Measurements from ENCODE around the gene PEAK3. TPM values are rescaled to one million over a fixed set of nuclear protein-coding genes. Genes with fewer than 3 reads are reported as not detected.

PEAK3 gene
- total RNA-seq, 8 experiments from 2014 or later, result 0.15 to 1.3 (median 0.52) TPM

GRCh38 chr19:2271234-2272103, 10.5 kb downstream of the PEAK3 start:
- ATAC-seq (replicated peaks in 6 of 8), result peak in 3 of 8 experiments; percentile 0 to 1 (median 1)
- H3K4me3 ChIP-seq, result peak overlapping the region; percentile 78 to 95 (median 84)
- peak overlapping the region; percentile 80 to 89 for H3K27ac ChIP-seq
- peaks cover 21 to 26% of the 10 kb centered on the region in 2 donors for H3K4me1 ChIP-seq (replicated peaks in 1 of 2)
- in situ Hi-C loops (cut with MboI; ENCODE audit: low pct_unique_long_range_greater_than_20kb in 2 of 9, low sequenced_read_pairs in 9 of 9, unreplicated experiment in 9 of 9), result no loop called here
- 13 to 73% (median 60%) methylated on average over 1 to 6 of the region's 43 CpGs; no CpG with 5 or more reads in 5 of the 10 experiments for WGBS, 10 experiments

- in situ Hi-C loops (cut with MboI; ENCODE audit: low pct_unique_long_range_greater_than_20kb in 2 of 9, low sequenced_read_pairs in 9 of 9, unreplicated experiment in 9 of 9), result no loop called here
- peak; percentile 7 to 37 (median 15) for ATAC-seq (replicated peaks in 6 of 8)
- Histone ChIP-seq H3K4me1 (replicated peaks in 1 of 2) (peaks cover 21 to 26% of the 10 kb centered on the region in 2 donors), H3K27ac (peak overlapping the region; percentile 80 to 89), H3K4me3 (peak overlapping the region; percentile 78 to 95 (median 84))
- WGBS, 10 experiments, result 0% methylated on average over 4 of the region's 88 CpGs; no CpG with 5 or more reads in 9 of the 10 experiments
Measured at GRCh38 chr19:2270423-2271233, 11.3 kb downstream of the PEAK3 start.

DNA sequence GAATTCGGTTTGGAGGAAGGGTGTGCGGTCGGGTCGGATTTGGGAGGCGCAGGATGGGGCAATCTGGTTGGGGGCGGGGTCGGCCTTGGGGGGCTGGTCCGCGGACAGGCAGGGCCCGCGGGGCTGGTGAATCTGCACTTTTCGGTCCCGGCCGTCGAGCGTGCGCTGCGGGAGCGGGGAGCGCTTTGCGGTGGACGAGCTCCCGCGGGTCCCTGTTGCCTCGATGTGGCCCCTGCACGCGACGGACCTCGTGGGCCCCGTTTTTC, 11.9 kb downstream of the PEAK3 start:
- Histone ChIP-seq H3K27ac (peak overlapping the region; percentile 80 to 89), H3K4me1 (replicated peaks in 1 of 2) (peaks cover 20 to 21% of the 10 kb centered on the region in 2 donors), H3K4me3 (peak overlapping the region; percentile 78 to 95 (median 84))
- ATAC-seq (replicated peaks in 6 of 8), result peak in 5 of 8 experiments; percentile 0 to 1 (median 1)
- no CpG with 5 or more reads among the region's 30 CpGs for WGBS, 10 experiments
- in situ Hi-C loops (cut with MboI; ENCODE audit: low pct_unique_long_range_greater_than_20kb in 2 of 9, low sequenced_read_pairs in 9 of 9, unreplicated experiment in 9 of 9), result no loop called here

DNA sequence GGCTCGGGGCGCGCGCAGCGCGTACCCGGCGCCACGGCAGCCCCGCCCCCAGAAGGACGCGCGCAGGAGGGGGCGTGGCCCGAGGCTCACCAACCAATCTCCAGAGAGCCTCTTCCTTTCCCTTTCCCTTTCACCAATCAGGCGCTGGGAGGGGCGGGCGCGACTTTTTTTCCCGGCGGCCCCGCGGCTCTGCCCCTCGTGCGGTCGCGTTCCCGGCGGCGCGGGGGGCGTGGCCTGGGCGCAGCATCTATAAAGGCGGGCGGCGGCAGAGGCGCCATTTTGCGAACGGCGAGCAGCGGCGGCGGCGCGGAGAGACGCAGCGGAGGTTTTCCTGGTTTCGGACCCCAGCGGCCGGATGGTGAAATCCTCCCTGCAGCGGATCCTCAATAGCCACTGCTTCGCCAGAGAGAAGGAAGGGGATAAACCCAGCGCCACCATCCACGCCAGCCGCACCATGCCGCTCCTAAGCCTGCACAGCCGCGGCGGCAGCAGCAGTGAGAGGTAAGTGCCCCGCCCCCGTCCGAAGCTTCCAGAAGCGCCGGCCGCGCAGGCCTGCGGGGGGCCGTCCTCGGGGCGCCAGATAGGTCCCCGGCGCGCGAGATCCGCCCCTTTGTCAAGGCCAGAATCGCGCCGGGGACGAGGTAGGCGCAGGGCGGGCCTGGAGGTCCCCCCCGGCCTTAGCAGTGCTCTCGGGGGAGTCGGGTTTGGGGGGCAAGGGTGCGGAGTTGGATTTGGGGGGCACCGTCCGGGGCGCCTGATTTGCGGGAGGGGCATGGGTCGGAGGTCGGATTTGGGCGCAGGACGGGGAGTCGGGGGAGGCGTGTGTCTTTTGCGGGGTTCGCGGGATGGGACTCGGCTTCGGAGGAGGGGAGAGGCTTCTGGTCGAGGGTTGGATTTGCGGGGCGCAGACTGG, 12.5 kb downstream of the PEAK3 start:
- WGBS, 10 experiments, result 0% methylated on average over 2 to 4 of the region's 103 CpGs; no CpG with 5 or more reads in 7 of the 10 experiments
- peaks cover 20 to 21% of the 10 kb centered on the region in 2 donors for H3K4me1 ChIP-seq (replicated peaks in 1 of 2)
- peak; percentile 68 to 85 (median 80) for ATAC-seq (replicated peaks in 6 of 8)
- in situ Hi-C loops (cut with MboI; ENCODE audit: low pct_unique_long_range_greater_than_20kb in 2 of 9, low sequenced_read_pairs in 9 of 9, unreplicated experiment in 9 of 9), result no loop called here
- H3K27ac ChIP-seq, result peak overlapping the region; percentile 80 to 89
- H3K4me3 ChIP-seq, result peak overlapping the region; percentile 78 to 95 (median 84)

GRCh38 chr19:2268861-2269243, 13.1 kb downstream of the PEAK3 start:
- WGBS, 10 experiments, result 0 to 38% (median 1%) methylated on average over 1 to 9 of the region's 19 CpGs; no CpG with 5 or more reads in 1 of the 10 experiments
- Histone ChIP-seq H3K4me3 (peak overlapping the region; percentile 78 to 95 (median 84)), H3K27ac (peak overlapping the region; percentile 50 to 73), H3K4me1 (replicated peaks in 1 of 2) (peaks cover 20 to 21% of the 10 kb centered on the region in 2 donors)
- peak in 1 of 8 experiments; percentile 34 for ATAC-seq (replicated peaks in 6 of 8)
- in situ Hi-C loops (cut with MboI; ENCODE audit: low pct_unique_long_range_greater_than_20kb in 2 of 9, low sequenced_read_pairs in 9 of 9, unreplicated experiment in 9 of 9), result no loop called here

DNA sequence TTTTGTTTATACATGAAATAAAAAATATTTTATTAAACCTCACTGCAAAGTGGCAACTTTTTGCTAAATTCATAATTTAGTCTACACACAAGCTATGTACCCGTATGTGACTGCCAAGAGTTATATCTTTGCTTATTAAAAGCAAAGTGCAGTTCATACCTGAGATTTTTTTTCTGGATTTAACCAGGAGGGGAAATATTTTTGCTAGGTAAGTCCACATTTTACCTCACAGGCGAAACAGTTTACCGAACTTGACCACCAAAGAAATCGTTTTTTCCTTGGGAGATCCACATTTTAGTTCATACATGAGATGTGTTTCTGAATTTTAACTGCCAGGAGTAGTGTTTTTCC, 13.5 kb downstream of the PEAK3 start:
- 30 to 100% (median 81%) methylated on average over 1 to 4 of the region's 4 CpGs for WGBS, 10 experiments
- Histone ChIP-seq H3K27ac (no peak overlapping the region), H3K4me1 (replicated peaks in 1 of 2) (peaks cover 19 to 21% of the 10 kb centered on the region in 2 donors), H3K4me3 (peak overlapping the region in 4 of 5 donors; percentile 78 to 95 (median 83))
- in situ Hi-C loops (cut with MboI; ENCODE audit: low pct_unique_long_range_greater_than_20kb in 2 of 9, low sequenced_read_pairs in 9 of 9, unreplicated experiment in 9 of 9), result no loop called here
- ATAC-seq (replicated peaks in 6 of 8), result no peak

- Histone ChIP-seq H3K27ac (no peak overlapping the region), H3K4me1 (replicated peaks in 1 of 2) (peaks cover under 1% of the 10 kb centered on the region in 2 donors), H3K4me3 (no peak overlapping the region)
- ATAC-seq (replicated peaks in 6 of 8), result peak in 2 of 8 experiments; percentile 12 to 20
- in situ Hi-C loops (cut with MboI; ENCODE audit: low pct_unique_long_range_greater_than_20kb in 2 of 9, low sequenced_read_pairs in 9 of 9, unreplicated experiment in 9 of 9), result no loop called here
- 40 to 92% (median 80%) methylated on average over 1 to 11 of the region's 18 CpGs; no CpG with 5 or more reads in 2 of the 10 experiments for WGBS, 10 experiments
Measured at GRCh38 chr19:2266183-2266993, 15.6 kb downstream of the PEAK3 start.

DNA sequence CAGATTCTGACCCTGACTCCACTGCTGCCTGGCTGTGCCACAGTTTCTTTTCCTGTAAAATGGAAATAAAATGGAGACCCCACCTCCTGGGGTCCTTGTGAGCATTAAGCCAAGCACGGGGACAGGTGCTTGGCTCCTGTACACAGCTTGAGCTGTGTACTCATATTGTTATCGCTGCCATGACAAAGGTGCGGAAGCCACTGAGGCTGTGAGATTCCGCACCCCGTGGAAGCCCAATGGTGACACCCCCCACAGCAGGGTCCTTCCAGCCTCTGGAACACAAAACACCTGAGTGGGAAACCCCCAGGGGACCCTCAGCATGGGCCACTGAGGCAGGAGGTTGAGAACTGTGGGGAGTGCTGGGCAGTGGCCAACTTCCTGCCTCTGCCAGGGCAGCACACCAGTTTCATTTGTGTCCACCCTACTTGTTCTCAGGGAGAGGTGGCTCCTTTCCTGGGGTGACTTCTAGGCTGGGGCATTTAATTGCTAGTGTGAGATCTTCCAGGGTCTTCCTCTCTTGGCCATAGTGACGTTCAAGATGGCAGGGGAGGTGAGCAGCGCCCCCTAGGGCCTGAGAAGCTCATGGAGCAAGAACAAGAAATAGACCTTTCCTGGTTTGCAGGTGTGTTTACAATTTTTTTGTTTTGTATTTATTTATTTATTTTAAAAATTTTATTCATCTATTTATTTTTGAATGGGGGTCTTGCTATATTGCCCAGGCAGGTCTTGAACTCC, 20.4 kb downstream of the PEAK3 start:
- Histone ChIP-seq H3K4me3 (no peak overlapping the region), H3K27ac (no peak overlapping the region), H3K4me1 (replicated peaks in 1 of 2) (no peaks in the 10 kb centered on the region)
- WGBS, 10 experiments, result 0 to 90% (median 8%) methylated on average over 1 to 5 of the region's 7 CpGs; no CpG with 5 or more reads in 3 of the 10 experiments
- ATAC-seq (replicated peaks in 6 of 8), result peak in 1 of 8 experiments; percentile 16
- in situ Hi-C loops (cut with MboI; ENCODE audit: low pct_unique_long_range_greater_than_20kb in 2 of 9, low sequenced_read_pairs in 9 of 9, unreplicated experiment in 9 of 9), result no loop called here

DNA sequence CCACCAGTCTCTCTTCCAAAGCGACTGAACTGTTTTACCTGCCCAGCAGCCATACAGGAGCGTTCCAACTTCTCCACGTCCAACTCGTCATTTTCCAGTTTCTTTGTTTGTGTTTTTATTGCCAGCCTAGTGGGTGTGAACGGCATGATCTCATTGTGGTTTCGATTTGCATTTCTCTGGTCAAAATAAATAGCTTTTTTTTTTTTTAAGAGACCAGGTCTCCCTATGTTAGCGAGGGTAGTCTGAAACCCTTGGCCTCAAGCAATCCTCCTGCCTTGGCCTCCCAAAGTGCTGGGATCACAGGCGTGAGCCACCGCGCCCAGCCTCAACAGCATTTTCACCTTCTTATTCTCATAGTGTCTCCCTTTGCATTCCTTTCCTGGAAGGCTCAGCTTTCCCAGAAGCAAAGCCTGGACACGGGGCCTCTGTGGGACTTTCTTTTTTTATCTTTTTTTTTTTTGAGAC, 21.6 kb downstream of the PEAK3 start:
- Histone ChIP-seq H3K4me3 (no peak overlapping the region), H3K4me1 (replicated peaks in 1 of 2) (peaks cover 0 to under 1% of the 10 kb centered on the region in 2 donors), H3K27ac (no peak overlapping the region)
- 7 to 91% (median 63%) methylated on average over 1 to 11 of the region's 11 CpGs; no CpG with 5 or more reads in 2 of the 10 experiments for WGBS, 10 experiments
- ATAC-seq (replicated peaks in 6 of 8), result peak in 3 of 8 experiments; percentile 83 to 92 (median 87)
- in situ Hi-C loops (cut with MboI; ENCODE audit: low pct_unique_long_range_greater_than_20kb in 2 of 9, low sequenced_read_pairs in 9 of 9, unreplicated experiment in 9 of 9), result no loop called here

DNA sequence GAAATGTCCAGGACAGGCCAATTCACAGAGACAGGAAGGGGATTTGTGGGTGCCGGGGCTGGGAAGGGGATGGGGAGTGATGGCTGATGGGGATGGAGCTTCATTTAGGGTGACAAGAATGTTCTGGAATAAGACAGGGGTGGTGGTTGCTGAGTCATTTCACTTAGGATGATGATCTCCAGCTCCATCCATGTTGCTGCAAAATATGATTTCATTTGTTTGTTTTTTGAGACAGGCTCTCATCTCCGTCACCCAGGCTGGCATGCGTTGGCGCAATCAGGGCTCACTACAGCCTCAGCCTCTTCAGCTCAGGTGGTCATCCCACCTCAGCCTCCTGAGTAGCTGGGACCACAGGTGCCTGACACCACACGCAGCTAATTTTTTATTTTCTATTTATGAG, 22.6 kb downstream of the PEAK3 start:
- no peak for ATAC-seq (replicated peaks in 6 of 8)
- 80 to 100% (median 93%) methylated on average over 2 to 3 of the region's 5 CpGs; no CpG with 5 or more reads in 5 of the 10 experiments for WGBS, 10 experiments
- in situ Hi-C loops (cut with MboI; ENCODE audit: low pct_unique_long_range_greater_than_20kb in 2 of 9, low sequenced_read_pairs in 9 of 9, unreplicated experiment in 9 of 9), result no loop called here
- no peak overlapping the region for H3K27ac ChIP-seq
- no peak overlapping the region for H3K4me3 ChIP-seq
- H3K4me1 ChIP-seq (replicated peaks in 1 of 2), result peaks cover 0 to 4% of the 10 kb centered on the region in 2 donors

DNA sequence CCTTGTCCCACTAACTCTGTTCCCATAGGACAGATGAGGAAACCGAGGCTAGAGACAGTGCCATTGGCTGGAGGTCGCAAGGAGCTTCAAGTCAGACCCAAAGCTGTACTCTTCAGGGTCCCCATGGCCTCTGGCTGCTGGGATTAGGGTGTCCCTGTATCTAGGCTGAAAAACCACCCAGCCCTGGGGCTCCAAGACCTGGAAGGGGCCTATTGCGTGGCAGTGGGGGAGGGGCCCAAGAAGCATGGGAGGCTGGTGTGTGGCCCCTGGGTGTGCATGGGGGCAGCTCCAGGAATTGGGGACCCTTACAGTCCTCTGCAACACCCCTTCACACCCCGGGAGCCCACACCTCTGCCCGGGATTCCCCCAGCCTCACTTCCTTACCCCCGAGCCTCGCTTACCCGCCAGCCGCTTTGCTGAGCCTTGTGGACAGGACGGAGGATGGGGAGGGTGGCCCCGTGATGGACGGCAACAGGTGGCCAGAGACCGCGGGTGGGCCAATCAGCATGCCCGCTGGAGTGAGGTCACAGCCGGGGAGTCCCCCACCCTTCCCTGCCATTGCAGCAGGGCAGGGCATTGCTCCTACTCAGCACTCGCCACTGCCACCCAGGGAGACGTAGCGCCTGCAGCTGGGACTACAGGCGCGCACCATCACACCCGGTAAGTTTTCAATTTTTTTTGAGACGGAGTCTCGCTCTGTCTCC, 25.8 kb downstream of the PEAK3 start, which contains the start of gene JSRP1:
TSS of gene JSRP1 (minus strand) at position 436 of the 704 bp plus-strand sequence. CDS start 1,103 bp downstream, outside the sequence.
- no peak for ATAC-seq (replicated peaks in 6 of 8)
- in situ Hi-C loops (cut with MboI; ENCODE audit: low pct_unique_long_range_greater_than_20kb in 2 of 9, low sequenced_read_pairs in 9 of 9, unreplicated experiment in 9 of 9), result no loop called here

More for the DNA sequence above, 25.8 kb downstream of the PEAK3 start, which contains the start of gene JSRP1:
- Histone ChIP-seq H3K27ac (no peak within 1 kb of the TSS), H3K4me3 (no peak within 1 kb of the TSS), H3K4me1 (replicated peaks in 1 of 2) (peaks cover 20 to 22% of the 10 kb centered on the region in 2 donors)
- 76% methylated on average over 9 of the region's 24 CpGs; no CpG with 5 or more reads in 9 of the 10 experiments for WGBS, 10 experiments

All from motor neuron (in vitro differentiated cells).